ENCODE results near the gene NUMB. TPM values are rescaled to one million over a fixed set of nuclear protein-coding genes. Genes with fewer than 3 reads are reported as not detected.

The NUMB gene
- total and polyA plus RNA-seq, 2 of the 13 experiments (the other 11 are each of a cell fraction or from before 2014, with no cell fraction given), result 20.3 to 71.1 TPM

DNA sequence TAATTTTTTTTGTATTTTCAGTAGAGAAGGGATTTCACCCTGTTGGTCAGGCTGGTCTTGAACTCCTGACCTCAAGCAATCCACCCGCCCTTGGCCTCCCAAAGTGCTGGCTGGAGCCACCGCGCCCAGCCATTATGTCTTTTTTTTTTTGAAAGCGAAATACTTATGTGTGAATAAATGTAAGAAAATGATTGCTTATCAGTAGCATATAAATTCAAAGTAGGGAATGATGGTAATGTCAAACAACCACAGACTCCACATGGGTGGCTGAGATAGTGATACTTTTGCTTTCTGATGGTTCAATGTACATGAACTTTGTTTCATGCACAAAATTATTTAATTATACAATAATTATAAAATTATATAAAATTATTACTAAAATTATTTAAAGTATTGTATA is 145.2 kb downstream of the NUMB start:
- TF ChIP-seq ZNF776 (CRISPR knock-in tag; IDR thresholded peaks at IDR 0.05) (no peak), ZNF510 (CRISPR knock-in tag; IDR thresholded peaks at IDR 0.05; ENCODE audit: low read depth) (no peak), ZNF12 (CRISPR knock-in tag; IDR thresholded peaks at IDR 0.05) (no peak), ZNF331 (CRISPR knock-in tag; IDR thresholded peaks at IDR 0.05) (no peak), ZNF839 (CRISPR knock-in tag; IDR thresholded peaks at IDR 0.05; ENCODE audit: borderline replicate concordance) (no peak), ZNF883 (CRISPR knock-in tag; IDR thresholded peaks at IDR 0.05; ENCODE audit: not compliant biosample characterization) (no peak), KDM4B (CRISPR knock-in tag; IDR thresholded peaks at IDR 0.05) (no peak), ZSCAN25 (CRISPR knock-in tag; IDR thresholded peaks at IDR 0.05) (no peak), ZNF407 (CRISPR knock-in tag; IDR thresholded peaks at IDR 0.05; ENCODE audit: not compliant biosample characterization) (no peak), ZNF713 (CRISPR knock-in tag; IDR thresholded peaks at IDR 0.05) (no peak), CBFB (CRISPR knock-in tag; IDR thresholded peaks at IDR 0.05) (no peak)
- DNase-seq (ENCODE audit: low spot score), result no peak
- no peaks in the 10 kb centered on the region for H3K27me3 ChIP-seq (ENCODE audit: control insufficient read depth in 1 of 2, insufficient read depth in 2 of 2, low read length in 2 of 2)
- 98% methylated on average over 4 of the region's 4 CpGs for WGBS (ENCODE audit: low lambda C conversion rate)
- no peak overlapping the region for H3K27ac ChIP-seq (ENCODE audit: extremely low read length, insufficient read depth, low read length)
- FAIRE-seq, result no peak
- no peak overlapping the region for H2AFZ ChIP-seq (ENCODE audit: low read length)
- H3K36me3 ChIP-seq (replicated peaks in 1 of 2; ENCODE audit: control insufficient read depth in 1 of 2, insufficient read depth in 2 of 2, low read length in 2 of 2), result 0 out of 5 replicates have a peak, but pooled peaks cover 0 to 7% of the 10 kb centered on the region in 2 experiments
- H3K4me2 ChIP-seq (ENCODE audit: low read depth, low read length), result no peak overlapping the region
- no peaks in the 10 kb centered on the region for H3K79me2 ChIP-seq (ENCODE audit: insufficient read depth, low read length)
- BruUV-seq (replicated peaks), result no TSS peak
- H3K9ac ChIP-seq (ENCODE audit: insufficient read depth, low read depth, low read length), result no peak overlapping the region
- no peaks in the 10 kb centered on the region for H4K20me1 ChIP-seq (ENCODE audit: insufficient read depth, low read length)
- CTCF ChIA-PET (ENCODE audit: low intra/inter-chr PET ratio, low total read pairs), result no interaction called here
- H3K4me3 ChIP-seq (replicated peaks in 1 of 3; ENCODE audit: insufficient read depth in 1 of 3, low read depth in 2 of 3, low read length in 3 of 3), result no peak overlapping the region
- intact Hi-C loops (cut with micrococcal nuclease; ENCODE audit: unreplicated experiment), result no loop called here
- POLR2A ChIA-PET, result interaction anchor here (1.0 kb wide), 1 partner anchor 17 kb away, joined by 4 read pairs; no protein-coding TSS in a partner anchor
- ATAC-seq, result no peak
- no peaks in the 10 kb centered on the region for H3K4me1 ChIP-seq (ENCODE audit: insufficient read depth, low read length)
- in situ Hi-C loops (cut with HindIII; ENCODE audit: extremely low pct_ligation_motif_present, low pct_unique_long_range_greater_than_20kb), result no loop called here
- no peaks in the 10 kb centered on the region for H3K9me3 ChIP-seq (ENCODE audit: low read length)
